ENCODE results near the gene ISM2.
A peak's percentile ranks its signal among the peaks of the same experiment; 100 is the strongest.
"Not testable (repeated sequence)": the region's sequence is repeated elsewhere in the genome, so short reads cannot be mapped to it uniquely, and the experiment has no call there.

ISM2 gene

GRCh38 chr14:77498120-77498979 is at the start of gene ISM2:
Gene ISM2, minus strand, starts transcription at chr14:77498816. Its CDS starts 23 bp downstream, at chr14:77498793.
- Histone ChIP-seq H3K27ac (ENCODE audit: low read length) (no peak within 1 kb of the TSS), H3K4me1 (ENCODE audit: control insufficient read depth, insufficient read depth, low read length) (peaks cover 10% of the 10 kb centered on the region), H3K9ac (ENCODE audit: low read length in 2 of 2) (no peak within 1 kb of the TSS), H3K27me3 (ENCODE audit: control insufficient read depth in 1 of 2, insufficient read depth in 2 of 2, low read length in 2 of 2) (peaks cover 23 to 31% of the 10 kb centered on the region in 2 donors), H3K9me3 (ENCODE audit: control insufficient read depth in 2 of 2, low read length in 2 of 2) (peaks cover 0 to 3% of the 10 kb centered on the region in 2 donors), H3K36me3 (ENCODE audit: control insufficient read depth in 2 of 2, insufficient read depth in 2 of 2, low read length in 2 of 2) (no peaks in the 10 kb centered on the region), H3K4me3 (ENCODE audit: low read length in 2 of 2) (peak within 1 kb of the TSS; percentile 35 to 63)

GRCh38 chr14:77547512-77548180 is 49.0 kb upstream of the ISM2 start:
- Histone ChIP-seq H3K27ac (ENCODE audit: low read length) (no peak overlapping the region), H3K9ac (ENCODE audit: low read length in 2 of 2) (no peak overlapping the region), H3K4me1 (ENCODE audit: control insufficient read depth, insufficient read depth, low read length) (peaks cover 2% of the 10 kb centered on the region), H3K4me3 (ENCODE audit: low read length in 2 of 2) (no peak overlapping the region), H3K27me3 (ENCODE audit: control insufficient read depth in 1 of 2, insufficient read depth in 2 of 2, low read length in 2 of 2) (no peaks in the 10 kb centered on the region), H3K36me3 (ENCODE audit: control insufficient read depth in 2 of 2, insufficient read depth in 2 of 2, low read length in 2 of 2) (peaks cover 13 to 14% of the 10 kb centered on the region in 2 donors), H3K9me3 (ENCODE audit: control insufficient read depth in 2 of 2, low read length in 2 of 2) (no peaks in the 10 kb centered on the region)

DNA sequence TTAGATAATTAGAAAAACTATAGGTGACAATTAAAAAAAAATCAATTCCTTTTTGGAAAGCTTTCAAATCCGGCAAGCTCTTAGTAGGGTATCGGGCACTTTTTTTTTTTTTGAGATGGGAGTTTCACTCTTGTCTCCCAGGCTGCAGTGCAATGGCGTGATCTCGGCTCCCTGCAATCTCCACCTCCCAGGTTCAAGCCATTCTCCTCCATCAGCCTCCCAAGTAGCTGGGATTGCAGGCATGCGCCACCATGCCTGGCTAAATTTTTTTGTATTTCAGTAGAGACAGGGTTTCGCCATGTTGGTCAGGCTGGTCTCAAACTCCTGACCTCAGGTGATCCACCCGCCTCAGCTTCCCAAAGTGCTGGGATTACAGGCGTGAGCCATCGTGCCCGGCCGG is 46.6 kb upstream of the ISM2 start:
- not testable (repeated sequence) for H3K9ac ChIP-seq (ENCODE audit: low read length in 2 of 2); H3K27ac ChIP-seq (ENCODE audit: low read length); H3K9me3 ChIP-seq (ENCODE audit: control insufficient read depth in 2 of 2, low read length in 2 of 2); H3K4me1 ChIP-seq (ENCODE audit: control insufficient read depth, insufficient read depth, low read length); H3K27me3 ChIP-seq (ENCODE audit: control insufficient read depth in 1 of 2, insufficient read depth in 2 of 2, low read length in 2 of 2); H3K4me3 ChIP-seq (ENCODE audit: low read length in 2 of 2)
- H3K36me3 ChIP-seq (ENCODE audit: control insufficient read depth in 2 of 2, insufficient read depth in 2 of 2, low read length in 2 of 2), result peaks cover 10% of the 10 kb centered on the region in 2 donors

DNA sequence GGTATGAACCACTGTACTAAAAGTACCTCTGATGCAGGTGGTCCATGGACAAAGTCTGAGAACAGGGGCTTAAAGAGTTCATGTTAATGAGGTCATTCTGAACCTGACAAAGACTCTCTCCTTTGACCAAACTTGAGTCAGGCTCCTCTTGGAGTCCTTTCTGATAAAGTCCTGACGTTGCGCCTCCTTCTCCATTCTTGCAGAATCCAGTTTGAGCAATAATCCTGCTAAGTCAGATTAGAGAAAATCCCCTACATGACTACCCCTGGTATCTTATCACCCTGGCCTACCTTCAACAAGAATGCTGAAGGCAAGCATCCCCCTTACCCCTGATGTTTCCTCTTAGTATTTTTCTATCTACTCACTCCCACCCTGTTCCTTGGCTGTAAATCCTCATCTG is 46.0 kb upstream of the ISM2 start:
- H3K4me1 ChIP-seq (ENCODE audit: control insufficient read depth, insufficient read depth, low read length), result peaks cover 4% of the 10 kb centered on the region
- H3K9ac ChIP-seq (ENCODE audit: low read length in 2 of 2), result no peak overlapping the region
- no peak overlapping the region for H3K27ac ChIP-seq (ENCODE audit: low read length)
- no peaks in the 10 kb centered on the region for H3K27me3 ChIP-seq (ENCODE audit: control insufficient read depth in 1 of 2, insufficient read depth in 2 of 2, low read length in 2 of 2)
- H3K36me3 ChIP-seq (ENCODE audit: control insufficient read depth in 2 of 2, insufficient read depth in 2 of 2, low read length in 2 of 2), result peaks cover 10% of the 10 kb centered on the region in 2 donors
- H3K9me3 ChIP-seq (ENCODE audit: control insufficient read depth in 2 of 2, low read length in 2 of 2), result no peaks in the 10 kb centered on the region
- H3K4me3 ChIP-seq (ENCODE audit: low read length in 2 of 2), result no peak overlapping the region

GRCh38 chr14:77543637-77544334 is 45.2 kb upstream of the ISM2 start:
- Histone ChIP-seq H3K27ac (ENCODE audit: low read length) (no peak overlapping the region), H3K36me3 (ENCODE audit: control insufficient read depth in 2 of 2, insufficient read depth in 2 of 2, low read length in 2 of 2) (peaks cover 3 to 6% of the 10 kb centered on the region in 2 donors), H3K4me1 (ENCODE audit: control insufficient read depth, insufficient read depth, low read length) (peaks cover 4% of the 10 kb centered on the region), H3K27me3 (ENCODE audit: control insufficient read depth in 1 of 2, insufficient read depth in 2 of 2, low read length in 2 of 2) (no peaks in the 10 kb centered on the region), H3K9me3 (ENCODE audit: control insufficient read depth in 2 of 2, low read length in 2 of 2) (no peaks in the 10 kb centered on the region), H3K9ac (ENCODE audit: low read length in 2 of 2) (no peak overlapping the region), H3K4me3 (ENCODE audit: low read length in 2 of 2) (no peak overlapping the region)

DNA sequence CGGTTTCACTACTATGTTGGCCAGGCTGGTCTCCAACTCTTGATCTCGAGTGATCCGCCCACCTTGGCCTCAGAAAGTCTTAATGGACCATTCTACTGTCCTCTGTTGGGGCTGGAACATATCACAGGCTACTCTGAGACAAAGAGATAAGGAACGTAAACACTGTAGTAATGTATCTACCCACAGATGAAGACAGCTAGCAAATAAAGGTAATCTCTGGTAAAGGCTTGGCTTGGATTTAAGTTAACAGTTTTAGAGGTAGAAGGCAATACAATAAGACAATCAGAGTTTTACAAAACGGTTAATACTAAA is 44.6 kb upstream of the ISM2 start:
- Histone ChIP-seq H3K27me3 (ENCODE audit: control insufficient read depth in 1 of 2, insufficient read depth in 2 of 2, low read length in 2 of 2) (no peaks in the 10 kb centered on the region), H3K9ac (ENCODE audit: low read length in 2 of 2) (no peak overlapping the region), H3K4me1 (ENCODE audit: control insufficient read depth, insufficient read depth, low read length) (peaks cover 4% of the 10 kb centered on the region), H3K27ac (ENCODE audit: low read length) (no peak overlapping the region), H3K36me3 (ENCODE audit: control insufficient read depth in 2 of 2, insufficient read depth in 2 of 2, low read length in 2 of 2) (peaks cover 2 to 3% of the 10 kb centered on the region in 2 donors), H3K4me3 (ENCODE audit: low read length in 2 of 2) (no peak overlapping the region), H3K9me3 (ENCODE audit: control insufficient read depth in 2 of 2, low read length in 2 of 2) (no peaks in the 10 kb centered on the region)

GRCh38 chr14:77542421-77543239 is 44.0 kb upstream of the ISM2 start:
- H3K4me1 ChIP-seq (ENCODE audit: control insufficient read depth, insufficient read depth, low read length), result peaks cover 4% of the 10 kb centered on the region
- no peaks in the 10 kb centered on the region for H3K9me3 ChIP-seq (ENCODE audit: control insufficient read depth in 2 of 2, low read length in 2 of 2)
- no peak overlapping the region for H3K4me3 ChIP-seq (ENCODE audit: low read length in 2 of 2)
- H3K9ac ChIP-seq (ENCODE audit: low read length in 2 of 2), result no peak overlapping the region
- no peak overlapping the region for H3K27ac ChIP-seq (ENCODE audit: low read length)
- H3K36me3 ChIP-seq (ENCODE audit: control insufficient read depth in 2 of 2, insufficient read depth in 2 of 2, low read length in 2 of 2), result peaks cover 2 to 3% of the 10 kb centered on the region in 2 donors
- no peaks in the 10 kb centered on the region for H3K27me3 ChIP-seq (ENCODE audit: control insufficient read depth in 1 of 2, insufficient read depth in 2 of 2, low read length in 2 of 2)

DNA sequence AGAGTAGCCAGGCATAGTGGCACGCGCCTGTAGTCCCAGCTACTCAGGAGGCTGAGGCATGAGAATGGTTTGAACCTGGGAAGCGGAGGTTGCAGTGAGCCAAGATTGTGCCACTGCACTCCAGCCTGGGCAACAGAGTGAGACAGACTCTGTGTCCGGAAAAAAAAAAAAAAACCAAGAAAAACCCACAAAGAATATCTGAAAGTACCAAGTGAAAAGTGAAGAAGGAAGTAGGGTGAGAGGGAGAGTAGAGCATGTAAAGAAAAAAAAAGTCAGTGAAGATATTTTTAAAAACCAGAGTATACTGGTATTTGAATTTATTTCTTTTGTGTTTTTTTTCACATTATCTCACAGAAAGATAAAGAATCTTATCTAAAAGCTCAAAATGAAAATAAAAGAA is 43.3 kb upstream of the ISM2 start:
- no peak overlapping the region for H3K9ac ChIP-seq (ENCODE audit: low read length in 2 of 2)
- no peak overlapping the region for H3K4me3 ChIP-seq (ENCODE audit: low read length in 2 of 2)
- H3K27me3 ChIP-seq (ENCODE audit: control insufficient read depth in 1 of 2, insufficient read depth in 2 of 2, low read length in 2 of 2), result no peaks in the 10 kb centered on the region
- H3K27ac ChIP-seq (ENCODE audit: low read length), result no peak overlapping the region
- no peaks in the 10 kb centered on the region for H3K36me3 ChIP-seq (ENCODE audit: control insufficient read depth in 2 of 2, insufficient read depth in 2 of 2, low read length in 2 of 2)
- no peaks in the 10 kb centered on the region for H3K9me3 ChIP-seq (ENCODE audit: control insufficient read depth in 2 of 2, low read length in 2 of 2)
- peaks cover 4% of the 10 kb centered on the region for H3K4me1 ChIP-seq (ENCODE audit: control insufficient read depth, insufficient read depth, low read length)

GRCh38 chr14:77536951-77537350 is 38.3 kb upstream of the ISM2 start:
- H3K9ac ChIP-seq (ENCODE audit: low read length in 2 of 2); H3K9me3 ChIP-seq (ENCODE audit: control insufficient read depth in 2 of 2, low read length in 2 of 2); H3K27ac ChIP-seq (ENCODE audit: low read length); H3K36me3 ChIP-seq (ENCODE audit: control insufficient read depth in 2 of 2, insufficient read depth in 2 of 2, low read length in 2 of 2); H3K4me3 ChIP-seq (ENCODE audit: low read length in 2 of 2); H3K27me3 ChIP-seq (ENCODE audit: control insufficient read depth in 1 of 2, insufficient read depth in 2 of 2, low read length in 2 of 2); H3K4me1 ChIP-seq (ENCODE audit: control insufficient read depth, insufficient read depth, low read length): not testable (repeated sequence)

DNA sequence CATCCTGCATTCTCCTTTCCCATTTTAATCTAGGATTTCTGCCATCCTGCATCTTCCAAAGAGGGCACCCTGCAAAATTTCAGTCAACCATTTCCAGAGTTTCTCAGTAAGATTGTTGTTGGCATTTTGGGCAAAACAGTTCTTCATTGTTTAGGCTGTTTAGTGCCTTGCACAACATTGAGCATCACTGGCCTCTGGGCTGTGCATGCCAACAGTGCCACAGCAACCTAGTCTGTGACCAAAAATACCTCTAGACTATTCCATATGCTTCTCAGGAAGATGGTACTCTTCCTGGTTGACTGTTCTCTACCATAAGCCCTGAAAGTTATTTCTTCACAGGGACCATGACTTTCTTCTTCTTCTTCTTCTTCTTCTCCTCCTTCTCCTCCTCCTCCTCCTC is 32.5 kb upstream of the ISM2 start:
- H3K9me3 ChIP-seq (ENCODE audit: control insufficient read depth in 2 of 2, low read length in 2 of 2), result no peaks in the 10 kb centered on the region
- H3K36me3 ChIP-seq (ENCODE audit: control insufficient read depth in 2 of 2, insufficient read depth in 2 of 2, low read length in 2 of 2), result peaks cover 0 to 9% of the 10 kb centered on the region in 2 donors
- H3K4me1 ChIP-seq (ENCODE audit: control insufficient read depth, insufficient read depth, low read length), result no peaks in the 10 kb centered on the region
- H3K27me3 ChIP-seq (ENCODE audit: control insufficient read depth in 1 of 2, insufficient read depth in 2 of 2, low read length in 2 of 2), result no peaks in the 10 kb centered on the region
- no peak overlapping the region for H3K9ac ChIP-seq (ENCODE audit: low read length in 2 of 2)
- no peak overlapping the region for H3K4me3 ChIP-seq (ENCODE audit: low read length in 2 of 2)
- no peak overlapping the region for H3K27ac ChIP-seq (ENCODE audit: low read length)
